ENCODE measurements around the gene PTGFRN.
A peak's percentile ranks its signal among the peaks of the same experiment; 100 is the strongest.

PTGFRN gene

GRCh38 chr1:116877141-116877818, 32.4 kb upstream of the PTGFRN start:
- Mint-ChIP-seq H3K36me3 (ENCODE audit: low read depth) (no peaks in the 10 kb centered on the region), H3K27ac (no peak overlapping the region), H3K27me3 (ENCODE audit: low read depth) (no peaks in the 10 kb centered on the region), H3K4me3 (no peak overlapping the region), H3K9me3 (no peaks in the 10 kb centered on the region), H3K4me1 (peaks cover 26% of the 10 kb centered on the region)
- no peak for TF ChIP-seq CTCF (IDR thresholded peaks at IDR 0.05; ENCODE audit: unreplicated experiment in 3 of 3)

GRCh38 chr1:116878804-116879477, 30.8 kb upstream of the PTGFRN start:
- no peaks in the 10 kb centered on the region for H3K36me3 Mint-ChIP-seq (ENCODE audit: low read depth)

GRCh38 chr1:116879478-116880133, 30.1 kb upstream of the PTGFRN start:
- H3K36me3 Mint-ChIP-seq (ENCODE audit: low read depth) = no peaks in the 10 kb centered on the region
- TF ChIP-seq CTCF (IDR thresholded peaks at IDR 0.05; ENCODE audit: unreplicated experiment in 3 of 3) = no peak
- no peaks in the 10 kb centered on the region for H3K9me3 Mint-ChIP-seq
- peaks cover 23% of the 10 kb centered on the region for H3K4me1 Mint-ChIP-seq
- no peak overlapping the region for H3K27ac Mint-ChIP-seq
- H3K27me3 Mint-ChIP-seq (ENCODE audit: low read depth) = peaks cover 6% of the 10 kb centered on the region
- no peak overlapping the region for H3K4me3 Mint-ChIP-seq

More at GRCh38 chr1:116878804-116879477, 30.8 kb upstream of the PTGFRN start:
- TF ChIP-seq CTCF (IDR thresholded peaks at IDR 0.05; ENCODE audit: unreplicated experiment in 3 of 3) = no peak
- Mint-ChIP-seq H3K27me3 (ENCODE audit: low read depth) (peaks cover 4% of the 10 kb centered on the region), H3K27ac (no peak overlapping the region), H3K9me3 (no peaks in the 10 kb centered on the region), H3K4me1 (peaks cover 24% of the 10 kb centered on the region), H3K4me3 (no peak overlapping the region)

GRCh38 chr1:116880917-116881316, 28.8 kb upstream of the PTGFRN start:
- TF ChIP-seq CTCF (IDR thresholded peaks at IDR 0.05; ENCODE audit: unreplicated experiment in 3 of 3) = no peak
- no peak overlapping the region for H3K4me3 Mint-ChIP-seq
- peaks cover 6% of the 10 kb centered on the region for H3K27me3 Mint-ChIP-seq (ENCODE audit: low read depth)
- H3K9me3 Mint-ChIP-seq = no peaks in the 10 kb centered on the region
- peaks cover 31% of the 10 kb centered on the region for H3K4me1 Mint-ChIP-seq
- H3K27ac Mint-ChIP-seq = peak overlapping the region in 1 of 3 experiments; percentile 64
- no peaks in the 10 kb centered on the region for H3K36me3 Mint-ChIP-seq (ENCODE audit: low read depth)

- peaks cover 6% of the 10 kb centered on the region for H3K27me3 Mint-ChIP-seq (ENCODE audit: low read depth)
- H3K9me3 Mint-ChIP-seq = no peaks in the 10 kb centered on the region
- no peak overlapping the region for H3K4me3 Mint-ChIP-seq
- no peak for TF ChIP-seq CTCF (IDR thresholded peaks at IDR 0.05; ENCODE audit: unreplicated experiment in 3 of 3)
- peaks cover 41% of the 10 kb centered on the region for H3K4me1 Mint-ChIP-seq
- H3K36me3 Mint-ChIP-seq (ENCODE audit: low read depth) = no peaks in the 10 kb centered on the region
- H3K27ac Mint-ChIP-seq = peak overlapping the region; percentile 7 to 32 (median 11)
Measured at GRCh38 chr1:116881879-116882520, 27.7 kb upstream of the PTGFRN start.
